HepG2 (cell line): Measurements from ENCODE around the gene TEAD4. TPM values are rescaled to one million over a fixed set of nuclear protein-coding genes. Genes with fewer than 3 reads are reported as not detected.

Source experiments
- ARNTL ChIP-seq: sonication (generic); formaldehyde crosslinking; IDR thresholded peaks from 2 replicates; pipeline ENCODE4 v1.4.0; 2020; ENCODE audit warnings: mild to moderate bottlenecking, missing genetic modification reagents
- ATAD3A ChIP-seq: sonication (generic); formaldehyde crosslinking; IDR thresholded peaks from 2 replicates; pipeline ENCODE4 v1.4.0; 2020; ENCODE audit warnings: missing genetic modification reagents
- LRRFIP1 ChIP-seq: sonication (generic); formaldehyde crosslinking; conservative IDR thresholded peaks from 2 replicates; pipeline ENCODE4 v1.4.0; 2020; ENCODE audit warnings: missing genetic modification reagents
- SMC3 ChIP-seq: IDR thresholded peaks from 2 replicates; pipeline ENCODE4 v1.6.1; 2011; ENCODE audit warnings: low read length, improper control_type of control experiment
- SPEN ChIP-seq: sonication (generic); formaldehyde crosslinking; IDR thresholded peaks from 2 replicates; pipeline ENCODE4 v1.5.1; 2020; ENCODE audit warnings: low read depth, mild to moderate bottlenecking, missing genetic modification reagents
- SRSF1 ChIP-seq: fragments of 200-400 bp; formaldehyde crosslinking; optimal IDR thresholded peaks from 2 replicates; pipeline ENCODE3; 2017; ENCODE audit warnings: mild to moderate bottlenecking, low read depth, low read length, moderate library complexity
- ZNF337 ChIP-seq: sonication (generic); formaldehyde crosslinking; IDR thresholded peaks from 2 replicates; pipeline ENCODE4 v1.5.1; 2020; ENCODE audit warnings: missing genetic modification reagents, low read depth, mild to moderate bottlenecking, borderline replicate concordance
- ZNF616 ChIP-seq: sonication (generic); formaldehyde crosslinking; IDR thresholded peaks from 2 replicates; pipeline ENCODE4 v1.5.0; 2020; ENCODE audit warnings: low read depth, mild to moderate bottlenecking, missing genetic modification reagents
- ZNF766 ChIP-seq: sonication (generic); formaldehyde crosslinking; IDR thresholded peaks from 2 replicates; pipeline ENCODE4 v1.5.0; 2020; ENCODE audit warnings: missing genetic modification reagents, borderline replicate concordance
- ZSCAN9 ChIP-seq: IDR thresholded peaks from 2 replicates; pipeline ENCODE4 v1.6.1; 2016; ENCODE audit warnings: borderline replicate concordance
- polyA plus RNA-seq, 8 experiments: library from polyadenylated mRNA; depleted of rRNA in 3 of 8; stranded (reverse) in 7 of 8; unstranded in 1 of 8; fragments of >200 nt; fragmentation: Illumina TruSeq in 4 of 8; extraction: Trizol in 4 of 8; gene quantifications; 2 replicates each; pipeline versions ENCODE4 v1.2.1 to v1.2.3, GENCODE V29; 2011 to 2016; ENCODE audit warnings: low read depth in 4 of 8, missing spikeins in 1 of 8, mixed read lengths in 1 of 8; ENCODE audit not compliant: insufficient read depth in 1 of 8
- total RNA-seq, 5 experiments: library from RNA; depleted of rRNA; stranded (reverse); fragments of >200 nt; fragmentation: Illumina TruSeq; extraction: Trizol; gene quantifications; 2 replicates each; pipeline ENCODE4 v1.2.3, GENCODE V29; 2016; ENCODE audit warnings: low read depth in 1 of 5
- TF ChIP-seq, protein P1 (sequence below): sonication (generic); formaldehyde crosslinking; IDR thresholded peaks from 2 replicates; pipeline ENCODE4 v1.9.0; 2021; ENCODE audit warnings: mild to moderate bottlenecking, missing genetic modification reagents

TEAD4 gene
- total and polyA plus RNA-seq, 2 of the 13 experiments (the other 11 are each of a cell fraction or from before 2014, with no cell fraction given): 45.0 to 69.4 TPM

DNA sequence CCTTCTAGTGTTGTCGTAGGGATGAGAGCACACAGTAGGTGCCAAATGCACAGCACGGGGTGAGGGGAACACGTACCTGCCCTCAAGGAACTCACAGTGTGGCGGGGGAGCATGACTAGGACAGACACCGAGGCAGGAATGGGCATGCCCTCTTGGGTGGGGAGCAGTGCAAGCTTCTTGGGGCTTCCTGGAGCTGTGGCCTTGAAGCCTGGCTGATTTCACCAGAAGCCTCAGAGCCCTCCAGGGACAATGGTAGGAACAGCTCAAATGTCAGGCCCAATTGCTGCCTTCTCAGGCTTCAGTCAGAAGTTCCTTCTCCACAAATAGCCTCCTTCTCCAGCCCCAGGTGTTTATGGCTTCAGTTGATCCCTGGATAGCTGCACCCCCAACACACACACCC, 43.4 kb downstream of the TEAD4 start (continued):
- TF ChIP-seq, protein P1, sequence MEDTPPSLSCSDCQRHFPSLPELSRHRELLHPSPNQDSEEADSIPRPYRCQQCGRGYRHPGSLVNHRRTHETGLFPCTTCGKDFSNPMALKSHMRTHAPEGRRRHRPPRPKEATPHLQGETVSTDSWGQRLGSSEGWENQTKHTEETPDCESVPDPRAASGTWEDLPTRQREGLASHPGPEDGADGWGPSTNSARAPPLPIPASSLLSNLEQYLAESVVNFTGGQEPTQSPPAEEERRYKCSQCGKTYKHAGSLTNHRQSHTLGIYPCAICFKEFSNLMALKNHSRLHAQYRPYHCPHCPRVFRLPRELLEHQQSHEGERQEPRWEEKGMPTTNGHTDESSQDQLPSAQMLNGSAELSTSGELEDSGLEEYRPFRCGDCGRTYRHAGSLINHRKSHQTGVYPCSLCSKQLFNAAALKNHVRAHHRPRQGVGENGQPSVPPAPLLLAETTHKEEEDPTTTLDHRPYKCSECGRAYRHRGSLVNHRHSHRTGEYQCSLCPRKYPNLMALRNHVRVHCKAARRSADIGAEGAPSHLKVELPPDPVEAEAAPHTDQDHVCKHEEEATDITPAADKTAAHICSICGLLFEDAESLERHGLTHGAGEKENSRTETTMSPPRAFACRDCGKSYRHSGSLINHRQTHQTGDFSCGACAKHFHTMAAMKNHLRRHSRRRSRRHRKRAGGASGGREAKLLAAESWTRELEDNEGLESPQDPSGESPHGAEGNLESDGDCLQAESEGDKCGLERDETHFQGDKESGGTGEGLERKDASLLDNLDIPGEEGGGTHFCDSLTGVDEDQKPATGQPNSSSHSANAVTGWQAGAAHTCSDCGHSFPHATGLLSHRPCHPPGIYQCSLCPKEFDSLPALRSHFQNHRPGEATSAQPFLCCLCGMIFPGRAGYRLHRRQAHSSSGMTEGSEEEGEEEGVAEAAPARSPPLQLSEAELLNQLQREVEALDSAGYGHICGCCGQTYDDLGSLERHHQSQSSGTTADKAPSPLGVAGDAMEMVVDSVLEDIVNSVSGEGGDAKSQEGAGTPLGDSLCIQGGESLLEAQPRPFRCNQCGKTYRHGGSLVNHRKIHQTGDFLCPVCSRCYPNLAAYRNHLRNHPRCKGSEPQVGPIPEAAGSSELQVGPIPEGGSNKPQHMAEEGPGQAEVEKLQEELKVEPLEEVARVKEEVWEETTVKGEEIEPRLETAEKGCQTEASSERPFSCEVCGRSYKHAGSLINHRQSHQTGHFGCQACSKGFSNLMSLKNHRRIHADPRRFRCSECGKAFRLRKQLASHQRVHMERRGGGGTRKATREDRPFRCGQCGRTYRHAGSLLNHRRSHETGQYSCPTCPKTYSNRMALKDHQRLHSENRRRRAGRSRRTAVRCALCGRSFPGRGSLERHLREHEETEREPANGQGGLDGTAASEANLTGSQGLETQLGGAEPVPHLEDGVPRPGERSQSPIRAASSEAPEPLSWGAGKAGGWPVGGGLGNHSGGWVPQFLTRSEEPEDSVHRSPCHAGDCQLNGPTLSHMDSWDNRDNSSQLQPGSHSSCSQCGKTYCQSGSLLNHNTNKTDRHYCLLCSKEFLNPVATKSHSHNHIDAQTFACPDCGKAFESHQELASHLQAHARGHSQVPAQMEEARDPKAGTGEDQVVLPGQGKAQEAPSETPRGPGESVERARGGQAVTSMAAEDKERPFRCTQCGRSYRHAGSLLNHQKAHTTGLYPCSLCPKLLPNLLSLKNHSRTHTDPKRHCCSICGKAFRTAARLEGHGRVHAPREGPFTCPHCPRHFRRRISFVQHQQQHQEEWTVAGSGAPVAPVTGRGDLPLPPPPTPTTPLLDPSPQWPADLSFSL (CRISPR knock-in tag): no peak
- TF ChIP-seq ATAD3A (CRISPR knock-in tag) (no peak), ZSCAN9 (CRISPR knock-in tag) (no peak), SPEN (no peak), SMC3 (no peak), SRSF1 (no peak), ARNTL (CRISPR knock-in tag) (no peak), ZNF766 (CRISPR knock-in tag) (no peak), ZNF616 (CRISPR knock-in tag) (no peak), ZNF337 (no peak), LRRFIP1 (CRISPR knock-in tag) (no peak)
